ENCODE data around the gene SLC35B1.

DNA sequence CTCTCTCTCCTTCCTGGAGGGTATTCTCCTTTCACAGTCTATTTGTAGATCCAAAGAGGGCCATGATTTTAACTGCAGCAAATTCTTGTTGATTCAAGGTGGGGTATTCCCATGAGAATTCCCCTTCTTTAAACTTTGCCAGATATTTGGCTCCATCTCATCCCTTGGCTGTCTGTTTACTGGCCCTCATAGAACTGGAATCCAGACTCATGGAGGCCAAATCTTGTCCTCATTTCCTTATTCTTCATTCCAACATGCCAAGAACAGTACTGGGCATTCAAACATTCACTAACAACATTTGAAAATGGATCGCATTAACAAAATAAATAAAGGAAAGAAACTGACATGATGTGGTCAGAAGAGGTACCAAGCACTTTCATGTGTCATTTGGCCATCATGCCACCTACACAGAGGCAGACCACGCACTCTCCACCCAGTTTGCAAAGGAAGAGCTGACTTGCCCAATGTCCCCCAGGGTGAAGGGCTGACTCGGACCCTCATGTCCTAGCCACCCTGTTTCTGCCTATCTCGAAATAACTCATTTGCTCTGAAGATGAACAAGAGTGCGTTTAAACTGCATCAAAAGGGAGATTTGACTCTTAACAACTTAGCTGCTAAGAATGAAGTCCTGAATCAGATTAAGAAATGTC, 23.1 kb upstream of the SLC35B1 start:
- TF ChIP-seq POLR2A (IDR thresholded peaks at IDR 0.05) (no peak), POLR2AphosphoS5 (IDR thresholded peaks at IDR 0.05; ENCODE audit: insufficient read depth in 1 of 2, low read depth in 1 of 2) (no peak)
- TF ChIP-seq, protein P1, sequence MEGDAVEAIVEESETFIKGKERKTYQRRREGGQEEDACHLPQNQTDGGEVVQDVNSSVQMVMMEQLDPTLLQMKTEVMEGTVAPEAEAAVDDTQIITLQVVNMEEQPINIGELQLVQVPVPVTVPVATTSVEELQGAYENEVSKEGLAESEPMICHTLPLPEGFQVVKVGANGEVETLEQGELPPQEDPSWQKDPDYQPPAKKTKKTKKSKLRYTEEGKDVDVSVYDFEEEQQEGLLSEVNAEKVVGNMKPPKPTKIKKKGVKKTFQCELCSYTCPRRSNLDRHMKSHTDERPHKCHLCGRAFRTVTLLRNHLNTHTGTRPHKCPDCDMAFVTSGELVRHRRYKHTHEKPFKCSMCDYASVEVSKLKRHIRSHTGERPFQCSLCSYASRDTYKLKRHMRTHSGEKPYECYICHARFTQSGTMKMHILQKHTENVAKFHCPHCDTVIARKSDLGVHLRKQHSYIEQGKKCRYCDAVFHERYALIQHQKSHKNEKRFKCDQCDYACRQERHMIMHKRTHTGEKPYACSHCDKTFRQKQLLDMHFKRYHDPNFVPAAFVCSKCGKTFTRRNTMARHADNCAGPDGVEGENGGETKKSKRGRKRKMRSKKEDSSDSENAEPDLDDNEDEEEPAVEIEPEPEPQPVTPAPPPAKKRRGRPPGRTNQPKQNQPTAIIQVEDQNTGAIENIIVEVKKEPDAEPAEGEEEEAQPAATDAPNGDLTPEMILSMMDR (IDR thresholded peaks at IDR 0.05), result no peak

Data from vagina (tissue), 2 donors.